GM21390 (cell line): ENCODE measurements around the gene NELFB.

Experiments
- ATAC-seq: cut with Tn5 transposase; IDR thresholded peaks from one replicate; pipeline ENCODE4 v1.9.1; 2021; ENCODE audit not compliant: unreplicated experiment

The NELFB gene

GRCh38 chr9:137254624-137255447, at the start of gene NELFB:
NELFB (plus strand) TSS chr9:137255327.
- peak; percentile 74 for ATAC-seq

DNA sequence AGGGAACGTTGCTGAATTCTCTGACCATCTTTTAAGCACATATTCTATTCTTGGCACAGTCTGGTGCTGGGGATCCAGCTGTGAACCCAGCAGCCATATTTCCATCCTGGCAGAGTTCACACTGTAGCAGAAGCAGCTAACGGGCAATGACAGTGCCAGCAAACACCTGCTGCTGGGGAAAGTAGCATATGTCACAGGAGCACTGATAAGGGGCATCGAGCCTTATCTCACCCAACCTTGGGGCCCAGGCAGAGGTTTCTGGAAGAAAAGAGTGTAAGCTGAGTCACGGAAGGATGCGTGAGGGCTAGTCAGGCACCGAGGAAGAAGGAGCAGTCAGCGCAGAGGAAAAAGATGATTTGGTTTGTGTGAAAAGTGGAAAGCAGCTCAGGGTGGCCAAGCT, 48.5 kb upstream of the NELFB start:
- ATAC-seq: no peak

- ATAC-seq: no peak
Observed at GRCh38 chr9:137211532-137211931, 43.6 kb upstream of the NELFB start.

DNA sequence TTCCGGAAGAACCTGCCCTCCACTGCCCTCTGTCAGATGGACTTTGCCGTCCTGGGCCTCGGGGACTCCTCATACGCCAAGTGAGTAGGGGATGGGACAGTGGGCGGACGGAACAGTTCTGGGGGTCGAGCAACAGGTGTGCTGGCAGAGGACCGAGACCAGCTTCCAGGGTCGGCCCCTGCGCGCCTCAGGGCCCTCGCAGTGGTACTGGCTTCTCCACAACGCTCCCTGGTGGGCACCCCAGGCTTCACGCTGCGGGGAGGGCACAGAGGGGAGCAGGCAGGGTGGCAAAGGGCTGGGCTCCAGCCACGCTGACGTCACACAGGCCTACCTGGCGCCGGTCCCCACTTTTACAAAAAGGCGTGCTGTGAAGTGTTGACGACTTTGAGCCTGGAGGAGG, 42.6 kb upstream of the NELFB start:
- ATAC-seq: no peak

- ATAC-seq: no peak
Observed at GRCh38 chr9:137213160-137214060, 41.7 kb upstream of the NELFB start.

- no peak for ATAC-seq
Observed at GRCh38 chr9:137214620-137215019, 40.5 kb upstream of the NELFB start.

- no peak for ATAC-seq
Observed at GRCh38 chr9:137215196-137215986, 39.7 kb upstream of the NELFB start.

GRCh38 chr9:137216188-137216965, 38.8 kb upstream of the NELFB start:
- ATAC-seq: no peak

DNA sequence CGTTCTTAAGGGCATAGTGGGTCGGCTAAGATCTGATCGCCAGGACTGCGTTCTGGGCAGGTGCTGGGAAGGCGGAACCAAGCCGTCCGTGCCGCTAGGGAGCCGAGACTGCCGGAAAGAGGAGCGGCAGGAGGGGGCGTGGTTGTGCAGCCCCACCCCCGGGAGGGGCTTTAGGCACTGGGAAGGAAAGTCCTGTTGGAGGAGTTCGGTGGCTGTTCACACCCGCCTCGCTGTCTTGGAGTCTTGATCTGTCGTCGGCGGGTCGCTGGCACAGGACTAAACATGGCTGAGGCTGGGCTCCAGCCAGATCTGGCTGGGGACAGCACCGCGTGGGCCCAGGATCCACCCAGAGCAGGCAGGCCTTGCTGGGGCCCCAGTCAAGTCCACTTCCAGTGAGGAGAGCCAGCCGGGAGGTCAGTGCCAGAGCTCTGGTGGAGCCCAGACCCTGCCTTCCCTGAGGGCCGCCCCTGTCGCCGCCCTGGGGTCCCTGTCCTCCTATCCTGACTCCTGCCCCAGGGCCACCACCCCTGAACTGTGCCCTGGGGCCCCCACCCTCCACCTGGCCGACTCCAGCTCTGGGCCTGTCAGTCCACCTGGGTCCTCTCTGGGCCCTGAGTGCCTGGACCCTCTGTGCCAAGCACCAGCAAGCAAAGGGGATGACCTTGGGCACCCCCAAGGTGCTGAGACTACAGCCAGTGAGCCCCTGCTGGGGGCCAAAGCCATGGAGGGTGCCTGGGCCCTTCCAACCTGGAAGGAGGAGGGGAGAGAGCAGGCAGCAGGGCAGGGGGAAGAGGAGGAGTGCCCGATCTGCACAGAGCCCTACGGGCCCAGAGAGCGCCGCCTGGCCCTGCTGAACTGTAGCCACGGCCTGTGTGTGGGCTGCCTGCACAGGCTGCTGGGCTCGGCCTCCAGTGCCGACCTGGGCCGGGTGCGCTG, 37.6 kb upstream of the NELFB start:
- ATAC-seq: no peak

GRCh38 chr9:137218212-137218753, 36.8 kb upstream of the NELFB start:
- ATAC-seq: no peak

DNA sequence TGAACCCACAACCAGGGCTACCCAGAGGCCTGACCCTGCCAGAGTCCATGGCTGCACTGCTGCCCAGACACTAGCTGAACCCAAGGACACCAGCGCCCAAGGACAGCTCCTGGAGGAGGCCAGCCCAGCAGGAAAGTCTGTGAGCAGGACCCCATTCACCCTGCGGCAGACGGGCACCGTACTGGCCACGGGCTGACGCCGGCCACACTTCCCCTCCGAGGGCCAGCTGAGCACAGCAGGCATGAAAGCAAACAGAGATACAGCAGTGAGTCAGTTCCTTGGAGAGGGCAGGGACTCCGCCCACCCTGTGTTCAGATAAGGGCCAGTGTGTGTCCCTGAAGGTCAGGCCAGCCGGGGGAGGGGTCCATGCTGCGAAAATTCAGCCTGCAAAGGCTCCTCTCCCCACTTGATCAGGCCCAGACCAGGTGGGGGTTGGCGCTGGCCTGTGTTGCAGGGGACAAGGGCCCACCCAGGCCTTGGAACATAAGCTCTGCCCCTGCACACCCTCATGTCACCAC, 36.3 kb upstream of the NELFB start:
- no peak for ATAC-seq

DNA sequence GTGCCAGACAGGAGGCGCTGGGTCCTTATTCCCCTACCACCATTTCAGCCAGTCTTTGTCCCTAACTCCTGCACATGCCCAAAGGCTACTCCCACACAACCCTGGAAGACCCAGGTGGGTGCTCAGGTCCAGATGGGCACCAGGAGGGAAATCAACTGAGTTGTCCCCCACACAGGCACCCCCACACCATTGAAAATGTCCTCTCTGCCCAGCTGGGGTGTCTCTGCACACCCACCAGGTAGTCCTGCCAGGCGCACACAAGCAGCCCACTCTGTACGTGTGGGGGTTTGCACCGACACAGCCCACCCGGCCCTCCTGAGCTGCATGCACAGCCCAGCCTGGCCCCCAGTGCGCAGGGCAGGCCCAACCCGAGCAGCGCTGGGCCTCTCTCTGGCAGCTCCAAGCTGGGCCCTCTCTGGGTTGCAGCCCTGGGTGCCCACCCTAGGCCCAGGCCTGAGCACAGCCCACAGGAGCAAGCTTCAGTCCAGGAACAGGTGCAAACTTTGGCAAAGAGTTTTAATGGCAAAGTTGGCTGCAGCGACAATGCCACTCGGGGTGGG, 35.3 kb upstream of the NELFB start:
- ATAC-seq: no peak

DNA sequence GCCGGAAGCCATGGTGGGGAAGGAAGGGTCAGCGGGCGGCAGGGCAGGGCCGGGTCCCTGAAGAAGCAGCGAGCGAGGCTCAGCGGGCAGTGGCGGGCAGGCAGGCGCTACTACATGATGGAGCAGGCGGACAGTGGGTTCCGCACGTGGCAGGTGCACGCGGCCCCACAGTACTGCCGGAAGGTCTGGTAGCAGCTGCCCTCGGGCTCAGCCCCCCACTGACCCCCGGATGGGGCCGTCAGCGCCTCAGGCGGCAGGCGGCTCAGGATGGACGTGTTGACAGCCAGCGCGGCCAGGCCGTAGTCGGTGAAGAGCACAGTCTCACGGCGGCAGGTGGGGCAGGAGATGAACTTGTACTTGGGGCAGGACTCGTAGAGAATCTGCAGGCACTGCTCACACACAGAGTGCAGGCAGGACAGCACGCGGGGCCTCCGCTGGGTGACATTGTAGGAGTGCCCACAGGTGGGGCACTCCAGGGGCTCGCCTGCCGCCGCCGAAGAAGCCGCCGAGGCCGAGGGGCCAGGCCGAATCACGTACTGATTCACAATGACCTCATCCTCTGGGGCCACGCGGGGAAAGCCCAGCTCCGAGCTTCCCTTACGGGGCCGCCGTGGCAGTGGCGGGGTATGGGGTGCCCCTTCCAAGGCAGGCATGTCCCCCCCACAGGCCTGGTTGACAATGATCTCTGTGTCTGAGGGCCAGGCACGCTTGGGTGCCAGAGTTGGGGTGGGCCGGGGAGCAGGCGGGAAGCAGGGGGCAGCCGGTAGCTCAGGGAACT, 34.6 kb upstream of the NELFB start:
- ATAC-seq: no peak

- no peak for ATAC-seq
Observed at GRCh38 chr9:137221095-137221505, 34.0 kb upstream of the NELFB start.

- ATAC-seq: no peak
Observed at GRCh38 chr9:137221506-137222111, 33.5 kb upstream of the NELFB start.

- ATAC-seq: peak; percentile 2
Observed at GRCh38 chr9:137222190-137223077, 32.7 kb upstream of the NELFB start, which contains the start of gene RNF208. RNF208 (minus strand) TSS chr9:137222240; CDS start chr9:137221212, 1,028 bp downstream.
